Upper lobe of left lung (tissue), 4 donors: ENCODE results near the gene SPOP.

Experiments used
- CTCF ChIP-seq, 6 experiments: fragments of 450-650 bp in 4 of 6; fragments of 200-600 bp in 2 of 6; sonication (generic) in 2 of 6; IDR thresholded peaks; one replicate each; pipeline ENCODE4 v1.5.1; 2016 to 2019; ENCODE audit warnings: antibody characterized with exemption in 6 of 6
- EP300 ChIP-seq, 4 donors: sonication (generic); formaldehyde crosslinking; IDR thresholded peaks; one replicate each; pipeline ENCODE4 v1.5.1; 2017; ENCODE audit warnings: antibody characterized with exemption in 4 of 4, control low read depth in 2 of 4
- POLR2A ChIP-seq, 4 donors: fragments of 450-650 bp; IDR thresholded peaks; one replicate each; pipeline ENCODE4 v1.5.1; 2016 to 2017; ENCODE audit warnings: antibody characterized with exemption in 4 of 4, mild to moderate bottlenecking in 2 of 4
- POLR2AphosphoS5 ChIP-seq, 2 donors: sonication (generic); formaldehyde crosslinking; IDR thresholded peaks; one replicate each; pipeline ENCODE4 v1.5.1; 2017; ENCODE audit warnings: antibody characterized with exemption in 2 of 2

DNA sequence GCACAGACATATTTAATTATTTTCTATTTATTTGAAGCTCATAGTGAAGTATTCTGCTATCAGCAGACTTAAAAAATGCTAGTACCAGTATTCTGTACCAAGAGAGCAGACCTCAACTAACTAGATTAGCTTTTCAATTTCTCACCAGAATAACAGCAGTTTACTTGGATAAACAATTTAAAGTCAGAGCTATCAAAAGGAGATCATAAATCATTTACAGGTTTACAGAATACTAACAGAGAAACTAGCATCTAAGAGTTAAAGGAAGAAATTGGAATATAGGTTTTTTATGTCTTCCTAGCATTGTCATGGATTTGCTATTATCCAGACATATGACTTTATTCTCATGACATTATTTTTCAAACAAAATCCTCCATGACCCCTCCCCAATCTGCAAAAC is 3.4 kb downstream of the SPOP start:
- TF ChIP-seq POLR2A (IDR thresholded peaks at IDR 0.05) (no peak), CTCF (IDR thresholded peaks at IDR 0.05) (no peak), EP300 (IDR thresholded peaks at IDR 0.05) (no peak), POLR2AphosphoS5 (IDR thresholded peaks at IDR 0.05) (no peak)
